Non-pigmented ciliary epithelial cell (primary cell): ENCODE results near the gene TCFL5.

Experiments used
- DNase-seq: peaks from one replicate; pipeline ENCODE4 v3.0.0-alpha.2; 2010; ENCODE audit warnings: low read depth

The TCFL5 gene

GRCh38 chr20:62822239-62822787 is 39.3 kb downstream of the TCFL5 start:
- no peak for DNase-seq

- no peak for DNase-seq
These were observed 39.9 kb downstream of the TCFL5 start for GRCh38 chr20:62821726-62822210.

- no peak for DNase-seq
These were observed 40.5 kb downstream of the TCFL5 start for GRCh38 chr20:62820962-62821725.

GRCh38 chr20:62820208-62820961 is 41.2 kb downstream of the TCFL5 start:
- DNase-seq, result no peak

GRCh38 chr20:62819494-62820174 is 42.0 kb downstream of the TCFL5 start:
- no peak for DNase-seq

- no peak for DNase-seq
These were observed 42.8 kb downstream of the TCFL5 start for GRCh38 chr20:62818592-62819493.

- DNase-seq, result no peak
These were observed 43.5 kb downstream of the TCFL5 start for GRCh38 chr20:62817975-62818591.

GRCh38 chr20:62816884-62817873 is 44.4 kb downstream of the TCFL5 start, which contains the start of gene COL9A3:
TSS of gene COL9A3 (plus strand) at chr20:62817050. CDS start at chr20:62817065, 15 bp downstream.
- no peak for DNase-seq

- no peak for DNase-seq
These were observed 45.4 kb downstream of the TCFL5 start for GRCh38 chr20:62816031-62816883.

GRCh38 chr20:62815066-62815991 is 46.3 kb downstream of the TCFL5 start:
- no peak for DNase-seq

- DNase-seq, result no peak
These were observed 46.9 kb downstream of the TCFL5 start for GRCh38 chr20:62814709-62815065.

- no peak for DNase-seq
These were observed 47.4 kb downstream of the TCFL5 start for GRCh38 chr20:62814060-62814708.

GRCh38 chr20:62813588-62813987 is 48.0 kb downstream of the TCFL5 start:
- no peak for DNase-seq

GRCh38 chr20:62812907-62813200 is 48.8 kb downstream of the TCFL5 start:
- no peak for DNase-seq

- DNase-seq, result no peak
These were observed 49.3 kb downstream of the TCFL5 start for GRCh38 chr20:62812181-62812906.

GRCh38 chr20:62811720-62812119 is 49.9 kb downstream of the TCFL5 start:
- no peak for DNase-seq

GRCh38 chr20:62811320-62811719 is 50.3 kb downstream of the TCFL5 start:
- DNase-seq, result no peak
